HG03103 (cell line): ENCODE data around the gene LRCH1.
A peak's percentile ranks its signal among the peaks of the same experiment; 100 is the strongest.

Source experiments
- ATAC-seq: cut with Tn5 transposase; IDR thresholded peaks from one replicate; pipeline ENCODE4 v1.9.1; 2021; ENCODE audit warnings: low read depth; ENCODE audit not compliant: unreplicated experiment

Gene LRCH1

GRCh38 chr13:46530084-46530935 lies 22.7 kb upstream of the LRCH1 start:
- ATAC-seq = no peak

GRCh38 chr13:46531953-46532352 lies 21.0 kb upstream of the LRCH1 start:
- no peak for ATAC-seq

- ATAC-seq = no peak
Measured at GRCh38 chr13:46535002-46535401, 18.0 kb upstream of the LRCH1 start.

DNA sequence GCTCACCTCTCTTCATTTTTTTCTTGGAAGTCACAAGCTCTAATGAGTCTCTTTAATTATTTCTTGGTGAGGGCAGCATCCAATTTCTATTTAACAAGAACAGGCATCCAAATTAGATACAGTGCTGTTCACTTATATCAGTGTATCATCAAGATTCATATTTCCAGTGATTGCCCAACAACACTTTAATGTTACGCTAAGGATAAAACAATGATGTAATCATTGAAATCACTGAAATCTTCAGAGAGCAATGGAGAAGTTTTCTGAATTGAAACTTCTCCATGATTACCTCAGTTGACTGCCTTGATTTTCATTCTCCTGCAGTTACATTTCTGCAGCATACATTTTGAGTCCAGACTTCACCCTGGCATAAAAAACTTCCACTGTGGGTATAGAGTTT lies 17.1 kb upstream of the LRCH1 start:
- ATAC-seq = no peak

DNA sequence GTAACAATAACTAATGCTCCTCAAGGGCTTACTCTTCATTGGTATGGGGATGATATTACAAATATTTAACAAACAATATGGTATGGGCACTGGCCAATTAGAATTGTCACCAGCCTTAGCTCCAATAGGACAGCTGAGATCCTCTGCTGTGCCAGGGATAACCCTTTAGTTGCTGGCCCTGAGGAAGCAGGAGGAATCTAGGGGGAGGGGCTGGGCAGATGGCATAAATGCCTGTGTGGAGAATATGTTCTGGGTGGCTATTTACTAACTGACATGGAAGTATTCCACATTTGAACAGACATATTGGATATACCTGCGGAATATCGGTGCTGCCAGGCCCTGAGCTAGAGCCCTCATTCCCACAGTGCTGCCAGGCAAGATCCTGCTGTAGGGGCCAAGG lies 16.6 kb upstream of the LRCH1 start:
- ATAC-seq = no peak

DNA sequence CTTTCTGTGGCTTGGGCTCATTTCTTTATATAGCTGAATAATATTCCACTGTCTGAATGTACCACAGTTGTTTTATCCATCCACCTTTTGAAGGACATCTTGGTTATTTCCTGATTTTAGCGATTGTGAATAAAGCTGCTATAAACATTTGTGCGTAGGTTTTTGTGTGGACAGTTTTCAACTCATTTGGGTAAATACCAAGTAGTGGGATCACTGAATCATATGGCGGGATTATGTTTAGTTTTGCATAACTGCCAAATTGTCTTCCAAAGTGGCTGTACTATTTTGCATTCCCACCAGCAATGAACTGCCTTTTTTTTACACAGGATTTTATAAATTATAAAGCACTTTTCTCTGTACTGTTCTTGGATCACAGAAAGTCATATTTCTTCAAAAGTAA lies 13.7 kb upstream of the LRCH1 start:
- no peak for ATAC-seq

DNA sequence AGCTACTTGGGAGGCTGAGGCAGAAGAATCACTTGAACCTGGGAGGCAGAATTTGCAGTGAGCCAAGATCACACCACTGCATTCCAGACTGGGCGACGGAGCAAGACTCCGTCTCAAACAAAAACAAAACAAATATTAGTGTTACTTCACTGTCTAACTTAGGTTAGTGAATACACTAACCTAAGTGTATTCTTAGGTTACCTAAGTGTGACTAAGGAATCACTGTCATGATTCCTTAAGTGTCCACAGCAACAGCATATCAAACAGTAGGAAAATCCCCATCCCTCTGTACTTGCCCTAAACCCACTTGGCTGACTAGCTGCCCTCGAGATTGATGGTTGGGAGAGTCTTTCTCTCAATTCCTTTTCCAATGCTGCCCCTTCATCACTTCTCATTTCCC lies 11.8 kb upstream of the LRCH1 start:
- ATAC-seq = no peak

DNA sequence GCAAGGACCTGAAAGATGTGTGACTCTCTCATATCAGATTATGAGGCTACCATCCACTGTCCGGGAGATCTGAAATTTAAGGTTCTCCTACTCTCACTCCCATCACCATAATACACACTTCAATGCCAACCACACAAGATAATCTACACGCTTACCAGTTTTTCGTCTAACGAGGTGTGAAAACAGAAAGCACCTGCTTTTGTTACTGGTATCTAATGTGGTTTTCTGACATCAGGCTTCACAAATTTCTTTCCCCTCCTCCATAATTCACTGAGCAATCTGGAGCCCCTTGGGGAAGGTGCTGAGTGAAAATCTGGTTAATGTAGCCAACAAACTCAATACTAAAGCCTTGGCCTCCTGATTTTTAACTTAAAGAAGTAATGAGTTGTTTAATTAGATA lies 10.1 kb upstream of the LRCH1 start:
- ATAC-seq = no peak

- no peak for ATAC-seq
Measured at GRCh38 chr13:46543287-46543686, 9.7 kb upstream of the LRCH1 start.

- peak; percentile 73 for ATAC-seq
Measured at GRCh38 chr13:46544208-46544607, 8.8 kb upstream of the LRCH1 start.

- no peak for ATAC-seq
Measured at GRCh38 chr13:46544811-46545210, 8.2 kb upstream of the LRCH1 start.

- ATAC-seq = no peak
Measured at GRCh38 chr13:46546084-46546768, 6.7 kb upstream of the LRCH1 start.

DNA sequence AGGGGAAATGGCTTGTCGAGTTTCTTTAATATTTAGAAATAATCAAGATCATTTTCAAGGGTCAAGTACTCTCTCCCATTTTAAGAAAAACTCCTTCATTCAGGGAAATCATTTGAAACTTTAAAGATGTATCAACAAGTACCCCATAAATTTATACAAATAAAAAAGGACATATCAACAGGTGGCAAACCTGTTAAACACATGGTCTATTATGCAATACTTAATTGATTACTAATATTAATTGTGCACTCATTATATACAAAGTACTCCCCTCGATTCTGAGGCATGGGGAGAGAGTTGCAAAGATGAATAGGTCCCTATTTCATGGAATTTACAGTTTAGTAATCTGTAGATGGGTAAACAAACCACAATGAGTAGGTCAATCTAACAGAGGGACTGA lies 2.1 kb upstream of the LRCH1 start:
- ATAC-seq = no peak

- no peak for ATAC-seq
Measured at GRCh38 chr13:46551410-46552302, 1.3 kb upstream of the LRCH1 start.

GRCh38 chr13:46552303-46552682 lies 677 bp upstream of the LRCH1 start:
- ATAC-seq = no peak

DNA sequence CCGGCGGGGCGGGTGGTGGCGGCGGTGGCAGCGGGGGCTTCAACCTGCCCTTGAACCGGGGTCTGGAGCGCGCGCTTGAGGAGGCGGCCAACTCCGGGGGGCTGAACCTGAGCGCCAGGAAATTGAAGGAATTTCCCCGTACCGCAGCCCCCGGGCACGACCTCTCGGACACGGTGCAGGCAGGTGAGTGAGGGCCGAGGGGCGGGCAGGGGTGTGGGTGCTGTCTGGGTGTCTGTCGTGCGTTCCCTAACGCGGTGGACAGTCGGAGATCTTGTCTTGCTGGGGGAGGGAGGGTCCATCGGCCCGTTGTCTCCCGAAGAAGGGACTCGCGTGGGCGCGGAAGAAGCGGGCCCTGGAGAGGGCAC lies 533 bp downstream of the LRCH1 start:
- ATAC-seq = no peak

- peak; percentile 29 for ATAC-seq
Measured at GRCh38 chr13:46553886-46554858, 1.2 kb downstream of the LRCH1 start.

GRCh38 chr13:46554951-46555350 lies 2.0 kb downstream of the LRCH1 start:
- ATAC-seq = no peak

GRCh38 chr13:46555722-46556417 lies 2.9 kb downstream of the LRCH1 start:
- no peak for ATAC-seq

GRCh38 chr13:46556418-46556779 lies 3.4 kb downstream of the LRCH1 start:
- no peak for ATAC-seq
